Breast epithelium (tissue), 4 donors: ENCODE measurements around the gene GSTO1. TPM values are rescaled to one million over a fixed set of nuclear protein-coding genes. Genes with fewer than 3 reads are reported as not detected.

Experiments used
- DNase-seq, 2 donors: peaks; one replicate each; pipeline ENCODE4 v3.0.0-alpha.2; 2019; ENCODE audit warnings: low spot score in 2 of 2
- H3K27ac ChIP-seq, 2 donors: fragments of 200-600 bp; sonication (generic) in 1 of 2; one replicate each; pipeline ENCODE4 v1.5.1; 2016 to 2019; ENCODE audit warnings: mild to moderate bottlenecking in 1 of 2
- H3K27me3 ChIP-seq, 2 donors: fragments of 200-600 bp; sonication (generic) in 1 of 2; one replicate each; pipeline versions ENCODE4 v1.5.1 to v1.6.0; 2017 to 2019; ENCODE audit warnings: control low read depth in 1 of 2, mild to moderate bottlenecking in 1 of 2
- H3K36me3 ChIP-seq: fragments of 200-600 bp; one replicate; pipeline ENCODE4 v1.5.1; 2019
- H3K4me1 ChIP-seq, 2 donors: fragments of 200-600 bp; sonication (generic); one replicate each; pipeline ENCODE4 v1.5.1; 2016 to 2019; ENCODE audit warnings: control low read depth in 1 of 2
- H3K4me3 ChIP-seq, 3 donors: fragments of 200-600 bp; sonication (generic); 1 replicate in 2 of 3; 2 replicates in 1 of 3; pipeline ENCODE4 v1.5.1; 2016 to 2019; ENCODE audit warnings: mild to moderate bottlenecking in 3 of 3, moderate library complexity in 2 of 3
- H3K9me3 ChIP-seq, 2 donors: fragments of 200-600 bp; sonication (generic) in 1 of 2; one replicate each; pipeline ENCODE4 v1.5.1; 2016 to 2019; ENCODE audit warnings: control low read depth in 1 of 2
- POLR2A ChIP-seq: fragments of 450-650 bp; IDR thresholded peaks from one replicate; pipeline ENCODE4 v1.6.1; 2016; ENCODE audit warnings: antibody characterized with exemption, mild to moderate bottlenecking, moderate library complexity
- POLR2AphosphoS5 ChIP-seq, 3 donors: sonication (generic); formaldehyde crosslinking; IDR thresholded peaks; one replicate each; pipeline ENCODE4 v1.6.1; 2017; ENCODE audit warnings: antibody characterized with exemption in 3 of 3
- intact Hi-C: fragments of 100-400 bp; cut with DNase I; formaldehyde crosslinking; loops from one replicate; pipeline ENCODE4 v1.15.1; 2023; ENCODE audit warnings: low total_unique reads
- total RNA-seq, 3 donors: library from RNA; depleted of rRNA; stranded (reverse); fragments of >200 nt; gene quantifications; one replicate each; pipeline ENCODE4 v1.1.0, GENCODE V29; 2016
- TF ChIP-seq, protein P1 (sequence below), 3 donors: fragments of 450-650 bp; IDR thresholded peaks; one replicate each; pipeline ENCODE4 v1.5.1; 2016 to 2017; ENCODE audit warnings: antibody characterized with exemption in 3 of 3, mild to moderate bottlenecking in 3 of 3, moderate library complexity in 3 of 3

Gene GSTO1
- total RNA-seq, 3 donors from 2014 or later = 81.6 to 123 (median 82.4) TPM

- H3K4me3 ChIP-seq = peak overlapping the region in 2 of 3 donors; percentile 58 to 72
- no peak for DNase-seq
- no peaks in the 10 kb centered on the region for H3K36me3 ChIP-seq
- intact Hi-C loops = no loop called here
- H3K9me3 ChIP-seq = no peaks in the 10 kb centered on the region
- H3K4me1 ChIP-seq = no peaks in the 10 kb centered on the region
- TF ChIP-seq POLR2AphosphoS5 (IDR thresholded peaks at IDR 0.05) (peak in 1 of 3 donors; percentile 18), POLR2A (no peak)
- TF ChIP-seq, protein P1, sequence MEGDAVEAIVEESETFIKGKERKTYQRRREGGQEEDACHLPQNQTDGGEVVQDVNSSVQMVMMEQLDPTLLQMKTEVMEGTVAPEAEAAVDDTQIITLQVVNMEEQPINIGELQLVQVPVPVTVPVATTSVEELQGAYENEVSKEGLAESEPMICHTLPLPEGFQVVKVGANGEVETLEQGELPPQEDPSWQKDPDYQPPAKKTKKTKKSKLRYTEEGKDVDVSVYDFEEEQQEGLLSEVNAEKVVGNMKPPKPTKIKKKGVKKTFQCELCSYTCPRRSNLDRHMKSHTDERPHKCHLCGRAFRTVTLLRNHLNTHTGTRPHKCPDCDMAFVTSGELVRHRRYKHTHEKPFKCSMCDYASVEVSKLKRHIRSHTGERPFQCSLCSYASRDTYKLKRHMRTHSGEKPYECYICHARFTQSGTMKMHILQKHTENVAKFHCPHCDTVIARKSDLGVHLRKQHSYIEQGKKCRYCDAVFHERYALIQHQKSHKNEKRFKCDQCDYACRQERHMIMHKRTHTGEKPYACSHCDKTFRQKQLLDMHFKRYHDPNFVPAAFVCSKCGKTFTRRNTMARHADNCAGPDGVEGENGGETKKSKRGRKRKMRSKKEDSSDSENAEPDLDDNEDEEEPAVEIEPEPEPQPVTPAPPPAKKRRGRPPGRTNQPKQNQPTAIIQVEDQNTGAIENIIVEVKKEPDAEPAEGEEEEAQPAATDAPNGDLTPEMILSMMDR (IDR thresholded peaks at IDR 0.05) = peak; percentile 62 to 86 (median 67)
- no peaks in the 10 kb centered on the region for H3K27me3 ChIP-seq
- peak overlapping the region; percentile 71 to 83 for H3K27ac ChIP-seq
Observed at GRCh38 chr10:104274762-104275721, 20.4 kb downstream of the GSTO1 start.

GRCh38 chr10:104276192-104276591 lies 21.5 kb downstream of the GSTO1 start:
- Histone ChIP-seq H3K9me3 (no peaks in the 10 kb centered on the region), H3K4me1 (no peaks in the 10 kb centered on the region), H3K36me3 (no peaks in the 10 kb centered on the region), H3K4me3 (no peak overlapping the region), H3K27ac (no peak overlapping the region), H3K27me3 (no peaks in the 10 kb centered on the region)
- DNase-seq = no peak
- intact Hi-C loops = no loop called here
- no peak for TF ChIP-seq POLR2A
- TF ChIP-seq, protein P1 (IDR thresholded peaks at IDR 0.05) = no peak
- no peak for TF ChIP-seq POLR2AphosphoS5 (IDR thresholded peaks at IDR 0.05)

DNA sequence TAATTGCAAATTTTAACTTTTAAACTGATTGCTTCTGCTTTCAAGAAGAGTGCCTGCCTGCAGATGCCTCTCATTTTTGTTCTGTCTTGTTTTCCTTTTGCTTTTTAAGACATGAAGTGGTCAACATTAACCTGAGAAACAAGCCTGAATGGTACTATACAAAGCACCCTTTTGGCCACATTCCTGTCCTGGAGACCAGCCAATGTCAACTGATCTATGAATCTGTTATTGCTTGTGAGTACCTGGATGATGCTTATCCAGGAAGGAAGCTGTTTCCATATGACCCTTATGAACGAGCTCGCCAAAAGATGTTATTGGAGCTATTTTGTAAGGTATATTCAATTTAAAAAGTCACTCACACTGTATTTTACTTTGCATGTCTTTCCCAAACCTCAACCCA lies 23.1 kb downstream of the GSTO1 start:
- no peaks in the 10 kb centered on the region for H3K36me3 ChIP-seq
- intact Hi-C loops = no loop called here
- H3K27ac ChIP-seq = no peak overlapping the region
- H3K4me1 ChIP-seq = no peaks in the 10 kb centered on the region
- DNase-seq = no peak
- H3K27me3 ChIP-seq = no peaks in the 10 kb centered on the region
- TF ChIP-seq POLR2AphosphoS5 (IDR thresholded peaks at IDR 0.05) (no peak), POLR2A (no peak)
- TF ChIP-seq, protein P1 (IDR thresholded peaks at IDR 0.05) = no peak
- H3K4me3 ChIP-seq = no peak overlapping the region
- no peaks in the 10 kb centered on the region for H3K9me3 ChIP-seq

- no peaks in the 10 kb centered on the region for H3K27me3 ChIP-seq
- no peak for DNase-seq
- no peaks in the 10 kb centered on the region for H3K36me3 ChIP-seq
- TF ChIP-seq POLR2AphosphoS5 (IDR thresholded peaks at IDR 0.05) = no peak
- no peak for TF ChIP-seq POLR2A
- TF ChIP-seq, protein P1 (IDR thresholded peaks at IDR 0.05) = no peak
- H3K4me3 ChIP-seq = no peak overlapping the region
- no peaks in the 10 kb centered on the region for H3K9me3 ChIP-seq
- H3K4me1 ChIP-seq = no peaks in the 10 kb centered on the region
- intact Hi-C loops = no loop called here
- H3K27ac ChIP-seq = no peak overlapping the region
Observed at GRCh38 chr10:104279550-104280259, 25.0 kb downstream of the GSTO1 start.

DNA sequence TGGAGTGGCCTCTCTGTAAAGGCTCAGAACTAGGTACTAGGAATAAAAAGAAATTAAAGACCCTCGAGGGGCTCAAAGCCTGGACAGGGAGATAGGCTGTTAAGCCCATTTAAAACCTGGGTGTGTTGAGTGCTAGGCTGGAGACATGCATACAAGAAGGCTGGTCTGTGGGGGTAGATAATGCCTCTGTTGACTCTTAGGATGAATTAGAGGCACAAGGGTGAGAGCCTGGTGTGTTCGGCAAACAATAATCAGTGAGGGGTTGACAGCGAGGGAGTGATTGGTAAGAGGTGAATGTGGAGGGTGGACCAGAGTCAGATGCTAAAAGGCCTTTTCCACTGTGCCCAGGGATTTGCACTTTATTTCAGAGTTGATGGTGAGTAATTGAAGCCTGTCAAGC lies 27.0 kb downstream of the GSTO1 start:
- Histone ChIP-seq H3K36me3 (no peaks in the 10 kb centered on the region), H3K4me3 (no peak overlapping the region), H3K27ac (no peak overlapping the region), H3K4me1 (no peaks in the 10 kb centered on the region), H3K27me3 (no peaks in the 10 kb centered on the region), H3K9me3 (no peaks in the 10 kb centered on the region)
- TF ChIP-seq, protein P1 (IDR thresholded peaks at IDR 0.05) = no peak
- TF ChIP-seq POLR2A = no peak
- TF ChIP-seq POLR2AphosphoS5 (IDR thresholded peaks at IDR 0.05) = no peak
- DNase-seq = no peak
- intact Hi-C loops = no loop called here
